ENCODE results near the gene NMNAT2.

Gene NMNAT2

DNA sequence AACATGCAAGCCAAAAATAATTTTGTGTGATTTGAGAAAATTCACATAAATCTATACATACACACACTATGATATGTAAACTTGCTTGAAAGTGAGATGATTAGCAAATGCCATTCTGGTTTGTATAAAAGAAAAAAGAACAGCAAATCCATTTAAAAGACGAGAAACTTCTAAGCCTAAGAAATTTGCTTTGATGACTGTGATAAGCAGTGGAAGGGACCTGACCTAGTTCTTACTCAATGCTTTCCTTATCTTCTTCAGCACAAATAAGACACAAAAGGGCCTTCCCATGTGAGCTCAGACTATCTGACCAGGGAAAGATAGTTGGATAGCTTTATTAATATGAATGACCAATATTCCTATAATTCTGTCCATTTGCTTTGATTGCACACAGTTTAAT, 25.3 kb upstream of the NMNAT2 start:
- TF ChIP-seq TEAD4 (IDR thresholded peaks at IDR 0.05): no peak
- TF ChIP-seq CREB1 (IDR thresholded peaks at IDR 0.05; ENCODE audit: low read depth): no peak
- no peak for TF ChIP-seq TCF12 (IDR thresholded peaks at IDR 0.05; ENCODE audit: low read depth)

DNA sequence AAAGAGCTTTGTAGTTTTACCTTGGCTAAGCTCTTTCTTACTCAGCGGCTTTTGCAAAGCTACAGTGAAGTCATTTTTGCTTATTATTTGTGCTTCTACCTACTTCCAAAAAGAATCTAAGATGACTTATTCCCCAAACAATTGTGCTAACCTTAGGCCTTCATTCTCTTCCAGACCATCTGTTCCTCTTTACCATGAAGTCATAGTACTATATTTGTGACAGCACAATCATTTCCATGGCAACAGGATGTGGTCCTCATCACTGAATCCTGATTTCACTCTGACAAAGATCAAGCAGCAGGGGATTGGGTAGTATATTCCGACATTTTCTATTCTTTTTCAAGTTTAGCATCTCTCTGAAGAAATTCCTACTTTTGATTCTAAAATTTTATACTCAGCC, 24.8 kb upstream of the NMNAT2 start:
- no peak for TF ChIP-seq YY1 (IDR thresholded peaks at IDR 0.05; ENCODE audit: low read depth)
- no peak for TF ChIP-seq CEBPB (IDR thresholded peaks at IDR 0.05)
- TF ChIP-seq FOXM1 (IDR thresholded peaks at IDR 0.05; ENCODE audit: borderline replicate concordance, low read depth): no peak

- no peak for TF ChIP-seq FOXM1 (IDR thresholded peaks at IDR 0.05; ENCODE audit: borderline replicate concordance, low read depth)
- no peak for TF ChIP-seq ZBTB7A (IDR thresholded peaks at IDR 0.05; ENCODE audit: low read depth)
- TF ChIP-seq TCF12 (IDR thresholded peaks at IDR 0.05; ENCODE audit: low read depth): no peak
- TF ChIP-seq TAF1 (IDR thresholded peaks at IDR 0.05; ENCODE audit: low read depth): no peak
- TF ChIP-seq MAX (IDR thresholded peaks at IDR 0.05): no peak
- no peak for TF ChIP-seq NFIC (IDR thresholded peaks at IDR 0.05)
- TF ChIP-seq EP300 (IDR thresholded peaks at IDR 0.05; ENCODE audit: borderline replicate concordance): no peak
- TF ChIP-seq TEAD4 (IDR thresholded peaks at IDR 0.05): no peak
- no peak for TF ChIP-seq CEBPB (IDR thresholded peaks at IDR 0.05)
- no peak for TF ChIP-seq CREB1 (IDR thresholded peaks at IDR 0.05; ENCODE audit: low read depth)
These were observed 19.9 kb upstream of the NMNAT2 start for GRCh38 chr1:183438060-183438459.

DNA sequence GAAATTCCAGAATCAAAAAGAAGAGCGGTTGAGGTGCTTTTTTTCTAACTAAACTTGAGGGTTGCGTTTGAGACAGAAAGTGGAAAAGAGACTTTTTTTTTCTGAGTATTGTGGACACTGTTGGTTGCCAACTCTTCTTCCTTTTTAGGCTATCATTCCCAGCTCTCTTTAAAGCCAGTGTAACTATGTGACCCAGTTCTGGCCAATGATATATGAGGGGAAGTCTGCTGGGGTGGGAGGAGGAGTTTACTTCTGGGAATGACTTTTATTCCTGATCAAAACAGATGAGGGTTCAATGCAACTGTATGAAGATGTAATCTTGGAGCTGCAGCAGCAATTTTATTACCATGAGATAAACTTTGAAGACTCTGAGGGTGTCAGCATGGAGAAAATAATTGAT, 17.3 kb upstream of the NMNAT2 start:
- no peak for TF ChIP-seq EGR1 (IDR thresholded peaks at IDR 0.05)
- no peak for TF ChIP-seq ZBTB7A (IDR thresholded peaks at IDR 0.05; ENCODE audit: low read depth)
- TF ChIP-seq NFIC (IDR thresholded peaks at IDR 0.05): no peak
- no peak for TF ChIP-seq TEAD4 (IDR thresholded peaks at IDR 0.05)
- no peak for TF ChIP-seq USF1 (IDR thresholded peaks at IDR 0.05)

DNA sequence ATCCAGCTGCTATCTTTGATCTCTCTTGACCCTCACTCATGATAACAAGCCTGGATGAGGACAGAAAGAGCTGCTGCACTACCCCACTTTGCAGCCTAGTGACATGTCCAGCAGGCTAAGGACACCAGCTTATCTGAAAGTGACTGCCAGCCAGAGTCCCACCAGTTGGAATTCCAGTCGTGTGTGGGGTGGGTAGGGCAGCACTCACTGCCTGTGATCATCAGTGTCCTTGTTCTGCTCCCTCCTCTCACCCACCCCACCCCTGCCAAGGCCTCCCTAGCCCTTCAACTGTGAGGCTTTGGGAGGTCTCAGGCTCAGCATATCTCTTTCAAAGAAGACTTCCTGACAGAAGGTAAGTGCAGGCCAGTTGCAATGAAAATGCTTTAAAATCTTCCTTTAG, 15.5 kb upstream of the NMNAT2 start:
- no peak for TF ChIP-seq TEAD4 (IDR thresholded peaks at IDR 0.05)
- TF ChIP-seq YY1 (IDR thresholded peaks at IDR 0.05; ENCODE audit: low read depth): no peak
- no peak for TF ChIP-seq FOXM1 (IDR thresholded peaks at IDR 0.05; ENCODE audit: borderline replicate concordance, low read depth)
- TF ChIP-seq, protein P1, sequence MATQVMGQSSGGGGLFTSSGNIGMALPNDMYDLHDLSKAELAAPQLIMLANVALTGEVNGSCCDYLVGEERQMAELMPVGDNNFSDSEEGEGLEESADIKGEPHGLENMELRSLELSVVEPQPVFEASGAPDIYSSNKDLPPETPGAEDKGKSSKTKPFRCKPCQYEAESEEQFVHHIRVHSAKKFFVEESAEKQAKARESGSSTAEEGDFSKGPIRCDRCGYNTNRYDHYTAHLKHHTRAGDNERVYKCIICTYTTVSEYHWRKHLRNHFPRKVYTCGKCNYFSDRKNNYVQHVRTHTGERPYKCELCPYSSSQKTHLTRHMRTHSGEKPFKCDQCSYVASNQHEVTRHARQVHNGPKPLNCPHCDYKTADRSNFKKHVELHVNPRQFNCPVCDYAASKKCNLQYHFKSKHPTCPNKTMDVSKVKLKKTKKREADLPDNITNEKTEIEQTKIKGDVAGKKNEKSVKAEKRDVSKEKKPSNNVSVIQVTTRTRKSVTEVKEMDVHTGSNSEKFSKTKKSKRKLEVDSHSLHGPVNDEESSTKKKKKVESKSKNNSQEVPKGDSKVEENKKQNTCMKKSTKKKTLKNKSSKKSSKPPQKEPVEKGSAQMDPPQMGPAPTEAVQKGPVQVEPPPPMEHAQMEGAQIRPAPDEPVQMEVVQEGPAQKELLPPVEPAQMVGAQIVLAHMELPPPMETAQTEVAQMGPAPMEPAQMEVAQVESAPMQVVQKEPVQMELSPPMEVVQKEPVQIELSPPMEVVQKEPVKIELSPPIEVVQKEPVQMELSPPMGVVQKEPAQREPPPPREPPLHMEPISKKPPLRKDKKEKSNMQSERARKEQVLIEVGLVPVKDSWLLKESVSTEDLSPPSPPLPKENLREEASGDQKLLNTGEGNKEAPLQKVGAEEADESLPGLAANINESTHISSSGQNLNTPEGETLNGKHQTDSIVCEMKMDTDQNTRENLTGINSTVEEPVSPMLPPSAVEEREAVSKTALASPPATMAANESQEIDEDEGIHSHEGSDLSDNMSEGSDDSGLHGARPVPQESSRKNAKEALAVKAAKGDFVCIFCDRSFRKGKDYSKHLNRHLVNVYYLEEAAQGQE (IDR thresholded peaks at IDR 0.05; ENCODE audit: low read depth): no peak
- no peak for TF ChIP-seq TAF1 (IDR thresholded peaks at IDR 0.05; ENCODE audit: low read depth)
- no peak for TF ChIP-seq EP300 (IDR thresholded peaks at IDR 0.05; ENCODE audit: borderline replicate concordance)
- TF ChIP-seq ZBTB7A (IDR thresholded peaks at IDR 0.05; ENCODE audit: low read depth): no peak
- no peak for TF ChIP-seq NFIC (IDR thresholded peaks at IDR 0.05)
- no peak for TF ChIP-seq MAX (IDR thresholded peaks at IDR 0.05)
- TF ChIP-seq TCF12 (IDR thresholded peaks at IDR 0.05; ENCODE audit: low read depth): no peak
- TF ChIP-seq CREB1 (IDR thresholded peaks at IDR 0.05; ENCODE audit: low read depth): no peak
- no peak for TF ChIP-seq RAD21 (IDR thresholded peaks at IDR 0.05; ENCODE audit: low read depth)
- TF ChIP-seq CEBPB (IDR thresholded peaks at IDR 0.05): no peak
- no peak for TF ChIP-seq EGR1 (IDR thresholded peaks at IDR 0.05)
- TF ChIP-seq USF1 (IDR thresholded peaks at IDR 0.05): no peak

DNA sequence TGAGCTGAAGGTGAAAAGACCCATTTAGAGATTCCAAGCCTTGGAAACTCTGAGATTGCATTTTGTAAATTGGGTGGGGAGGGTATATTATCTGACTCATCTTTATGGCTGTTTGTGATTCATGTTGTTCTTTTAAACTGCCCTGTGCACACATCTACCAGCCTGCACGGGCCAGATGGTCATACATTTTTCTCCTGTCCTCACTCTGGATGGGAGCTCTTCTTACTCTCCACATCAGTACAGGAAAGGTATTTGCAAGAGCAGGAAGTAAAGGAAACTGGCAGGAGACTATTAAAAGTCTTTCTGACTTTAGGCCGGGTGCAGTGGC, 14.3 kb upstream of the NMNAT2 start:
- TF ChIP-seq EP300 (IDR thresholded peaks at IDR 0.05; ENCODE audit: borderline replicate concordance) (no peak), TAF1 (IDR thresholded peaks at IDR 0.05; ENCODE audit: low read depth) (no peak), NFIC (IDR thresholded peaks at IDR 0.05) (no peak), TEAD4 (IDR thresholded peaks at IDR 0.05) (no peak), CREB1 (IDR thresholded peaks at IDR 0.05; ENCODE audit: low read depth) (no peak), YY1 (IDR thresholded peaks at IDR 0.05; ENCODE audit: low read depth) (no peak), USF1 (IDR thresholded peaks at IDR 0.05) (no peak), MAX (IDR thresholded peaks at IDR 0.05) (no peak), CEBPB (IDR thresholded peaks at IDR 0.05) (no peak), RAD21 (IDR thresholded peaks at IDR 0.05; ENCODE audit: low read depth) (no peak)
- TF ChIP-seq, protein P1 (IDR thresholded peaks at IDR 0.05; ENCODE audit: low read depth): no peak

Data from Ishikawa (cell line).